Activated CD4-positive, alpha-beta T cell treated with anti-CD3 and anti-CD28 coated beads for 48 hours (primary cell): ENCODE results near the gene ELL2.
A peak's percentile ranks its signal among the peaks of the same experiment; 100 is the strongest.
"Not testable (repeated sequence)": the region's sequence is repeated elsewhere in the genome, so short reads cannot be mapped to it uniquely, and the experiment has no call there.

ENCODE experiments used
- DNase-seq: peaks from one replicate; pipeline ENCODE4 v3.0.0-alpha.2; 2020

The ELL2 gene

GRCh38 chr5:95856501-95856981, 105.1 kb downstream of the ELL2 start:
- no peak for DNase-seq

- DNase-seq: no peak
These were observed 108.2 kb downstream of the ELL2 start for GRCh38 chr5:95853490-95853889.

DNA sequence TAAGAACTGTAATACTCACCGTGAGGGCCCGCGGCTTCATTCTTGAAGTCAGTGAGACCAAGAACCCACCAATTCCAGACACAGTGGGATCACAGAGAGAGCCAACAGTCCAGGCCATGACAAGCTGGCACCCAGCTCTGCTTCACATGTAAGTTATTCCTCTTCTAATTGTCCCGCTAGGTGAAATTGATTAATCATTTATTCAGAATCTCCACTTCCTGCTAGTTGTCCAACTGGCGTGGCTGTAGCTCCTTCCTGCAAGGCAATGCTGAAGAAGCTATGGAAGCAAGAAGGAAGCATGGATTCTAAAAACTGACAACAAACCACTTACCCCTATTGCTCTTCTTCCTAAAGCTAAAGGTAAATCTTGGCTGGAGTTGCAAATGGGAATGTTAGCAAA, 109.1 kb downstream of the ELL2 start:
- DNase-seq: no peak

- DNase-seq: not testable (repeated sequence)
These were observed 110.5 kb downstream of the ELL2 start for GRCh38 chr5:95851141-95851540.

DNA sequence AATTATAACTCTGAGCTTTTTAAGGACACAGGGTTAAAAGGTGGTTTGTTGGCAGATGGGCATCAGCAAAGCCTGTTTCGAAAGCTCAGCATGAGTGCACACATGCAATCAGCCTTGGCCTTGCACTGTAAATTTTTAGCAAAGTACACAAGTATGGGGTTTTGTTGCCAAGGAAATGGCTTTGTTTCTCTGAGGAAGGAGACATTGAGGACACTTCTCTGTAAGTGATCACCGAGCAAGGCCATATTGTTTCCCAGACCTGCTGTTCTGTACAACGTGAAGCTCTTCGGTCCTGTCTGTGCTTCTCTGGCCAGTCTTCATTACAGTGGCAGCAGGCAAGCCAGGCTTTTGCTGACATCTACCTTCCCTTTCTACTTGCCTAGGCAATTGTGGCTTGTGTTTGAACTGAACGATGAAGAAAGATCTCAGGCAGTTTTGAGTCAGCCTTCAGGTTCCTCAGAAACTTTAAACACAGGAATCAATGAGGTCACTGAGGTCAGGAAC, 111.2 kb downstream of the ELL2 start:
- no peak for DNase-seq

- no peak for DNase-seq
These were observed 113.0 kb downstream of the ELL2 start for GRCh38 chr5:95848701-95849100.

GRCh38 chr5:95847261-95847592, 114.4 kb downstream of the ELL2 start:
- no peak for DNase-seq

- DNase-seq: peak; percentile 75
These were observed 114.9 kb downstream of the ELL2 start for GRCh38 chr5:95846554-95847260.

DNA sequence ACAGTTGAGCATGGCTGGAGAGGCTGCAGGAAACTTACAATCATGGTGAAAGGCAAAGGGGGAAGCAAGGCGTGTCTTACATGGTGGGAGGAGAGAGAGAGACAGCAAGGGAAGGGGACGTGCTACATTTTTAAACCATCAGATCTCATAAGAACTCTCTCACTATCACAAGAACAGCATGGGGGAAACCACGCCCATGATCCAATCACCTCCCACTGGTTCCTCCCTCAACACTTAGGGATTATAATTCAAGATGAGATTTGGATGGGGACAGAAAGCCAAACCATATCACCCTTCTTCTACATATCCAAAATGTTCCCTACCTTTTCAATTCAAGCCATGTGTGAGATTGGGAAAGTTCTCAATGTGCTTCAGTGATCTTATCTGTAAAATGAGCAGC, 116.3 kb downstream of the ELL2 start:
- DNase-seq: no peak

DNA sequence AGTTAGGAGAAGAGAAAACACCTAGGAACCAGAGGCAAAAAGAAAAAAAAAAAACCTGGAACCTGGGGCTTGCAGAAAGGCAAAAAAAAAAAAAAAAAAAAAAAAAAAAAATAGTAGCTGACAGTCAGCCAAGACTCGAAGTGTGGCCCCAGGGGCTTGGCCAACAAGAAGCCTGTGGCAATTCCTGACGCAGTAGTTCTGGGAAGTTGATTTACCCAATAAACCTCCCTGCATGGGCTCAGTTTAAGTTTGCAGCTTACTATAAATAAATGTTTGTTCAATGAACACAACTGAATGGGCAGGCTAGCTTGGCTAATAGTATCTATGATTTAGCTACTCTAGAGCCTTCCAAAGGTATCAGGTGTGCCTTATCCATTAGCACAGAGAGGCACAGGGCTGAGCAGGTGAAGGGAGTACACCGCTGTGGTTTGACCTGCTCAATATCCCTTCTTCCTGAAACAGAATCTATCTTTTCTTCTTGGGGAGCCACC, 117.9 kb downstream of the ELL2 start:
- DNase-seq: no peak

- peak; percentile 76 for DNase-seq
These were observed 118.7 kb downstream of the ELL2 start for GRCh38 chr5:95842854-95843544.

GRCh38 chr5:95841914-95842812, 119.5 kb downstream of the ELL2 start:
- DNase-seq: no peak

DNA sequence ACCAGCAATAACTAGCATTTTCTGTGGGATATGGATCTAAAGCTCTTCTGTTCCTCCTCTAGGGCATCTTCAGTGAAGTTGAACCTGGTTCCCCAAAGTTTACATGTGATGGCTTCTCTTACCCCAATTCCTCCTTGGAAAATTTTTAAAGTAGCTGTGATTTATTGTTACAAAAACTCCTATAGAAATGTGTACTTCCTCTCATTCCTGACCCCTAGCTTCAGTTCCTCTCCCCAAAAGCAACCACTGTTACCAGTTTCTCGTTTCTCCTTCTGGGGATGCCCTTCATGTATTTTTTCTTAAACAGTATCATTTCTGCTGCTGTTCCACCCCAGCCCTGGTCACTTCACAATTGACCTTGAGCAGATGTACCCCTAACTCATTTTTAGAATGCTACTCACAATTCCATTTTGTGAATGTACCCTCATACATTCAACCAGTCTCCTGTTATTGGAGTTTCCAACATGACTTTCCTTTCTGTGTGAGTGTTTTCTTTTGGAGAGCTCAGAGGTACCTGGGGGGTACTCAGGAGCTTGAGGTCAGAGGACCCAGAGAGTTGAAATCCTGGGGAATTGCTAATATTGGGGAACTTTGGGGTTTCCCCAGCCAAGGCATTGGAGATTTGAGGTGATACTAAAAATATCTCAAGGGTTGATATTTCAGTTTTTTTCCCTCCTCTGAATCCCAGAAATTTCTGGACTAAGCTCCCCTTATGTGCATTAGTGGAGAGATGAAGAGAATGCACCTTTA, 120.5 kb downstream of the ELL2 start:
- no peak for DNase-seq

DNA sequence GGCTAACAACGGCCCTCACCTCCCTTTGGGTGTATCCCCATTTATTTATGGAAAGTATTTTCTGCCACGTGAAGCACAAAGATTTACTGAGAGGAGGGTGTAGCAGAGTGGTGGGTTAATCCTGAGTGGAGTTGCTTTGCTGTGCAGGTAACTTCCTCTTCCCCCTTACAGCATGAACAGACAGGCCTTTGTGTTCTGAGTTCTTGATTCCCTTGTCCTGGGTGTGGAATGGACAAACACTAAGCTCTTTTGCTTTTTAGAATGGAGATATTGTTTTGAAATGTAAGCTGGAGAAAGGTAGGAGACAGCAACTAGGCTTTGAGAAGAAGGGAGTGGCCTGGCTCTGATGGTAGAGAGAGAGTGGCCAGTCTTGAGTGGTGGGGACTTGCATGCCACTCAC, 122.0 kb downstream of the ELL2 start:
- DNase-seq: no peak

GRCh38 chr5:95838556-95838955, 123.1 kb downstream of the ELL2 start:
- no peak for DNase-seq

GRCh38 chr5:95838001-95838520, 123.6 kb downstream of the ELL2 start:
- DNase-seq: no peak

DNA sequence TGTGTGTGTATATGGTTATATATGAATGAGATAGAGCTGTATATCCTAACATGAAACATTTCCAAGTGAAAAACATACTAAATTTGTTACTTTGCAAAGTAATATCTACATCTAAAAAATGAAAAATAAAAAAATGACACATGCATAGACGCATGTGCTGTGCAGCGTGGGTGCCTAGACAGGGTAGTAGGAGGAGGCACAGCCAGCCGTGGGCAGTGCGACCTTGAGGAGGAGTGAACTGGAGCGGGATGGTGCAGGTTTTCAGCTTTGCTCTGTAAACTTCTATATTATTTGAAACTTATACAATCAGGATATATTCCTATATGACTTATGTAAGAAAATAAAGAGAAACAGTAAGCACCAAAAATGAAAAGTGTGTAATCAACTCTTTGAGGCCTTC, 124.2 kb downstream of the ELL2 start:
- DNase-seq: no peak

DNA sequence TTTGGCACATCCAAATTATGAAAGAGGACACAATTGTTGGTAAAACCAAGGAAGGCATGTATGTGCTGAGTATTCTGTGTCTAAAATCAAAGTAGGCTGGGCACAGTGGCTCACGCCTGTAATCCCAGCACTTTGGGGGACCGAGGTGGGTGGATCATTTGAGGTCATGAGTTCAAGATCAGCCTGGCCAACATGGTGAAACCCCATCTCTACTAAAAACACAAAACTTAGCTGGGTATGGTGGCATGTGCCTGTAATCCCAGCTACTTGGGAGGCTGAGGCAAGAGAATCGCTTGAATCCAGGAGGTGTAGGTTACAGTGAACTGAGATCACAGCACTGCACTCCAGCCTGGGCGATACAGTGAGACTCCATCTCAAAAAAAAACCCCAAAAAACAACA, 124.7 kb downstream of the ELL2 start:
- not testable (repeated sequence) for DNase-seq

GRCh38 chr5:95836544-95836943, 125.1 kb downstream of the ELL2 start:
- DNase-seq: no peak

- DNase-seq: no peak
These were observed 125.8 kb downstream of the ELL2 start for GRCh38 chr5:95835682-95836385.
